ENCODE measurements around the gene PDE4D. TPM values are rescaled to one million over a fixed set of nuclear protein-coding genes. Genes with fewer than 3 reads are reported as not detected.

The PDE4D gene
- total RNA-seq, 1 experiment from 2014 or later, result 2.1 TPM

DNA sequence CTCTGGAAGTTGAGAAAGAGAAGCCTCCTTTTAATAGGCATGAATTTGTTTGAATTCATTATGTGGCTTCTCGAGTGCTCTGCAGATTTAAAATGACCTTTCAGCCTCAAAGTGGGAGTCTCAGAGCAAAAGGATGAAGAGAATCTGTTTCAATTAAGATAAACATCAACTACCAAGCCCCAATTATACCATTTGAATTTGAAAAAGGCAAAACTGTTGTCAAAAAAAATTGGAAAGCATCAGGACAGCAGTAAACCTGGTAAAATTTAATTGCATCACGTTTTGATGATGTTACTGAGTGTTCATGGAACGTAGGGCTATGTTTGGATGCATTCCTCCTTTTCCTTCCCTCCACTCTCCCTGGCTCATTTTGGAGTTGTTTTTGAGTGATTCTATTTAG, 637.2 kb downstream of the PDE4D start:
- Histone ChIP-seq H3K27ac (ENCODE audit: insufficient read length, low read depth, low read length) (no peak overlapping the region), H2BK15ac (ENCODE audit: low read depth, low read length) (no peak overlapping the region), H3K9ac (ENCODE audit: extremely low read depth, insufficient read length, low read length) (no peak overlapping the region), H3K18ac (ENCODE audit: insufficient read length, low read depth, low read length) (no peak overlapping the region), H3K23ac (ENCODE audit: insufficient read length, low read depth, low read length) (no peak overlapping the region), H3K79me2 (ENCODE audit: insufficient read depth, low read length) (no peaks in the 10 kb centered on the region), H3K79me1 (ENCODE audit: insufficient read depth, low read depth, low read length, poor library complexity, severe bottlenecking) (no peaks in the 10 kb centered on the region), H3K4me2 (ENCODE audit: insufficient read depth, insufficient read length, low read length) (no peak overlapping the region), H3K23me2 (ENCODE audit: insufficient read length, low read depth, low read length, poor library complexity, severe bottlenecking) (no peaks in the 10 kb centered on the region), H3K14ac (ENCODE audit: insufficient read depth, low read length) (no peak overlapping the region), H3K27me3 (ENCODE audit: insufficient read depth, low read length) (no peaks in the 10 kb centered on the region), H4K8ac (replicated peaks; ENCODE audit: insufficient read length, low read depth, low read length) (no peak overlapping the region), H2BK12ac (ENCODE audit: insufficient read length, low read depth, low read length) (no peak overlapping the region), H2BK5ac (ENCODE audit: insufficient read length, low read length) (no peak overlapping the region), H2BK20ac (ENCODE audit: low read depth, low read length, poor library complexity, severe bottlenecking) (no peak overlapping the region), H2AFZ (ENCODE audit: low read length) (no peak overlapping the region), H4K20me1 (ENCODE audit: control insufficient read depth, insufficient read depth, insufficient read length) (no peaks in the 10 kb centered on the region), H4K5ac (ENCODE audit: insufficient read length, low read depth, low read length) (no peak overlapping the region), H2BK120ac (ENCODE audit: low read depth, low read length, poor library complexity, severe bottlenecking) (no peak overlapping the region), H3K56ac (ENCODE audit: insufficient read length, low read depth, low read length) (no peak overlapping the region), H4K91ac (ENCODE audit: insufficient read length, low read depth, low read length) (no peak overlapping the region), H3K4ac (ENCODE audit: low read depth, low read length) (no peak overlapping the region), H2AK5ac (ENCODE audit: insufficient read length, low read length) (no peak overlapping the region), H3K9me3 (ENCODE audit: control insufficient read depth, low read depth, low read length) (no peaks in the 10 kb centered on the region), H3K4me1 (ENCODE audit: insufficient read depth, low read length) (no peaks in the 10 kb centered on the region), H3T11ph (ENCODE audit: low read length) (no peak overlapping the region)
- Mint-ChIP-seq H3K9me3 (no peaks in the 10 kb centered on the region), H3K27me3 (ENCODE audit: low read depth) (peaks cover 1% of the 10 kb centered on the region; the same call in 1 of the 2 replicates), H3K4me3 (no peak overlapping the region), H3K36me3 (ENCODE audit: insufficient read depth in 1 of 3, low read depth in 3 of 3) (no peaks in the 10 kb centered on the region), H3K4me1 (no peaks in the 10 kb centered on the region), H3K27ac (no peak overlapping the region)
- no peak for DNase-seq
- WGBS (ENCODE audit: extremely low coverage, insufficient read length, low lambda C conversion rate), result no CpG with 5 or more reads among the region's 3 CpGs
- TF ChIP-seq, protein P1, sequence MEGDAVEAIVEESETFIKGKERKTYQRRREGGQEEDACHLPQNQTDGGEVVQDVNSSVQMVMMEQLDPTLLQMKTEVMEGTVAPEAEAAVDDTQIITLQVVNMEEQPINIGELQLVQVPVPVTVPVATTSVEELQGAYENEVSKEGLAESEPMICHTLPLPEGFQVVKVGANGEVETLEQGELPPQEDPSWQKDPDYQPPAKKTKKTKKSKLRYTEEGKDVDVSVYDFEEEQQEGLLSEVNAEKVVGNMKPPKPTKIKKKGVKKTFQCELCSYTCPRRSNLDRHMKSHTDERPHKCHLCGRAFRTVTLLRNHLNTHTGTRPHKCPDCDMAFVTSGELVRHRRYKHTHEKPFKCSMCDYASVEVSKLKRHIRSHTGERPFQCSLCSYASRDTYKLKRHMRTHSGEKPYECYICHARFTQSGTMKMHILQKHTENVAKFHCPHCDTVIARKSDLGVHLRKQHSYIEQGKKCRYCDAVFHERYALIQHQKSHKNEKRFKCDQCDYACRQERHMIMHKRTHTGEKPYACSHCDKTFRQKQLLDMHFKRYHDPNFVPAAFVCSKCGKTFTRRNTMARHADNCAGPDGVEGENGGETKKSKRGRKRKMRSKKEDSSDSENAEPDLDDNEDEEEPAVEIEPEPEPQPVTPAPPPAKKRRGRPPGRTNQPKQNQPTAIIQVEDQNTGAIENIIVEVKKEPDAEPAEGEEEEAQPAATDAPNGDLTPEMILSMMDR (conservative IDR thresholded peaks at IDR 0.05), result no peak
